GM18498 (cell line): ENCODE results near the gene PPP1R13L.

Experiments used
- ATAC-seq: cut with Tn5 transposase; IDR thresholded peaks from one replicate; pipeline ENCODE4 v1.9.1; 2021; ENCODE audit warnings: mild to moderate bottlenecking, moderate library complexity; ENCODE audit not compliant: unreplicated experiment

Gene PPP1R13L

DNA sequence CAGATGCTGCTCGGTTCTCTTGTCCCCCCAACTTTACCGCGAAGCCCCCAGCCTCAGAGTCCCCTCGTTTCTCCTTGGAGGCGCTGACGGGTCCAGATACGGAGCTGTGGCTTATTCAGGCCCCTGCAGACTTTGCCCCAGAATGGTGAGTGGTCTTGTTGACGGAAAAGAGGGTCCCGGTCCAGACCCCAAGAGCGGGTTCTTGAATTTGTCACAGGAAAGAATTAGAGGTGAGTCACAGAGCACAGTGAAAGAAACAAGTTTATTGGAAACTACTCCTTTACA, 2.2 kb upstream of the PPP1R13L start:
- ATAC-seq = no peak

DNA sequence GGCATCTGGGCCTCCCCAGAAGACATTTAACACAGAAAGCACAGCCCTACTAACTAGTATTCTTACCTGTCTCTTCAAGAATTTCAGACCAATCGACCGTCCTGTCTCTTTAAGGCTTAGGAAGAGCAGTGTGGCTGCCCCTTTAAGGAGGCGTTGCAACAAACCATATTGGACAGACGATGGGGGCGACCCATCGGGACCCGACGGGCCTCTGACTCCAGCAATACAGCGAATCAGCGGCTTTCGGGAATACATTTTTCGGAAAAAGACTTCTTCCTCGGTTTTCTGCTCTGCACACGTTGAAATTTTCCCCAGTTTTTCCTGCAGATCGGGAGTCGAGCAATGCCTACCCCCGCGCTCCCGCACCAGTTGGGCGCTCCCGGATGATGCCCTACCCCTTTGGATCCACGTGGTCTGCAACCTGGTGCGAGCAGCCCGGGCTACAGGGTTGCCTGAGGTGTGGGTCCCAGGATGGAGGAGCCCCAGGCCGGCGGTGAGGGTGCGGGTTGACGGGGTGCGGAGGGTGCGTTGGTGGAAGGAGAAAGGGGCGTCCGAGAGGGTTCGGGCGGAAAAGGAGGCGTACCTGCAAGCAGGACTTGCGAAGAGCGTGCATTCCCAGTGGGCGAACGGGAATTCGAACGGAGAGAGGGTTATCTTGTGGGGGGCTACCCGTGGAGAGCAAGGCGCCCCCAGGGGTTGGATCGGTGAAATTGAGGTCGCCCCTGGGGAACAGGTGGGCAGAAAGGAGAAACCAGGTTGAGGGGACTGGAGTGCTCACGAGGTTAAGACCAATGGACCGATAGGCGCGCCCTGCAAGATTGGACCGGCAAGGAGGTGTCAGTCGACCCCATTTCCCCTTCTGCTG, 1.6 kb upstream of the PPP1R13L start, which contains the start of gene POLR1G:
Gene POLR1G, plus strand, starts transcription at position 419 of the 865 bp plus-strand sequence. Its CDS starts 53 bp downstream, at position 472.
- peak; percentile 79 for ATAC-seq

DNA sequence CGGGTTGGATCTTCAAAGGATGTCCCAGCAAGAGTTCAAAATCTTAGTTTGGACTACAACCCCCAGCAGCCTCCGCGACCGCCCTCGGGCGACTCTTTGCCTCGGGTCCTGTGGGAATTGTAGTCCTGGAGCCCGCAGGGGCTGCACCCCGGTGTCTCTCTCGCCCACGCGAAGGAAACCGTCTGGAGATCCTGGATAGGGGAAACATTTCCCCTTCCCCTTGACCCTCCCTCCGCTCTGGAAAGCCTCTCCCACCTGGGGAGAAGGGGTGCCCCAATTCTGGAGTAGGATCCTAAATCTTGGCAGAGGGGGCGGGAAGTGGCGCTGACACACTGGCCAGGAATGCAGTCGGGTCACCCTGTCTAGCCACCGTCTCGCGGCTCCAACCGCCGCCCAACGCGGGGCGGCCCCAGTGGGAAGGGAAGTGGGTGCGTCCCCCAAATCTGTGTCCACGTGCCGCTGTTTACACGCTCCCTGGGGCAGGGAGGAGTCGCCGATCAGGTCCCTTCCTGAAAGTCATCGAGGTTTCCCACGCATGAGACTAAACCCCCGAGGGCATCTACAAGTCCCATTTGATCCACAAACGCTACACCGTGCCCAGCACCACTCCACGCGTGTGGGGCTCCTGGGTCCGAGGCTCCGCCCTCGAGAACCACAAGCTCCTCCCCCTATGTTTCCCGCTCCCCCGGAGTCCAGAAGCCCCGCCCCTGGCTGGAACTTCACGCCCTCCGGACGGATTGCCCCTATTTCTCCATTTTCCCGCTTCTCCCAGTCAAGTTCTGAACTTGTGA, 761 bp upstream of the PPP1R13L start:
- peak; percentile 52 for ATAC-seq

DNA sequence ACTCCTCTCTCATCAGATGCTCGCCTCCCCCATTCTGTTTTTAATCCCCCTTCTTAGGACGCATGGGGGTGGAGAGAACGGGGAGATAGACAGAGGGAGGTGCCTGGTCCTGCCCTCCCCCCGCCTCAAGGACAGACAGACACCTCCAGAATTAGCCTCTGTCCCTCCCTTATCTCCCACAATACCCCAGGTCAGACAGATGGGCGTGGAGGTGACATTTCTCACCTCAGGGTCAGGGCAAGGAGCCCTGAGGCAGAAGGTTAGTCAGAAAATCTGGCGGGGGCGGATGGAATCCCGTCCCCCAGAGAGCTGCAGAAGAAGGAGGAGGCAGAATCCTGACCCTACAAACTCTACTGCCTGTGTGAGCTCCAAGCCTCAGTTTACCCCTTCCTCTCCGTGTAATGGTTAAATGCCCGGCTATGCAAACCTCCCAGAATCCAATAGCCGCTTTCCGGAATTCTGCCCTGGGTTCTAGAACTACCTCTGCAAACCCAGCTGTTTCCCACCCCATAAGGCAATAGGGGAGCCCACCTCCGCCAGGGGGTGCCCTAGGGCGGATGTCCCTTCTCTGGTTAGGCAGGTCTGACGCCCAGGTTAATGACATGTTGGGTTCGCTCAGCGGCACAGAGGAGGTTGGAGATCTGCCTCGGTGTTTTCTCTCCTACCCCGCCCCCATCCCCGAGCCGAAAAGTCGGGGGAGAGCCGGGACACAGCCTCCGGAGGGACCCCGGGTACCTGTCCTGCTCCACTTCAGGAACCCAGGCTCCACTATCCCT, 900 bp downstream of the PPP1R13L start:
- no peak for ATAC-seq

DNA sequence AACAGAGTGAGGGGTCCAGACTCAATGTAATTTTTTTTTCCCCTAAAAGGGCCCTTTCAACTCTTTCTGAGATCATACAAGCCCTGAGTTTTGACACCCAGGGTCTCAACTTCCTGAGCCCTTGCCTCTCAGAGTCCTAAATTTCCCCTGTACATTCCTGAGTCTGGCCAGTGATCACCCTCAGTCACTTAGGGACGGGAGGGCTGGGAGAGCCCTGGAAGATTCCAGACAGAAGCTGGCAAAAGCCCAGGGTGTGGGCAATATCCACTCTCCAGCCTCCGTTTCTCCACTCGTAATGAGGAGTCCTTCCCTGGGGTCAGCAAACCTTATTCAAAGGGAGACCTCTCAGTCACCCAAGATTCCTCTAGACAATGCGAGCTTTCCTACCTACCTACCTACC, 1.6 kb downstream of the PPP1R13L start:
- ATAC-seq = no peak

DNA sequence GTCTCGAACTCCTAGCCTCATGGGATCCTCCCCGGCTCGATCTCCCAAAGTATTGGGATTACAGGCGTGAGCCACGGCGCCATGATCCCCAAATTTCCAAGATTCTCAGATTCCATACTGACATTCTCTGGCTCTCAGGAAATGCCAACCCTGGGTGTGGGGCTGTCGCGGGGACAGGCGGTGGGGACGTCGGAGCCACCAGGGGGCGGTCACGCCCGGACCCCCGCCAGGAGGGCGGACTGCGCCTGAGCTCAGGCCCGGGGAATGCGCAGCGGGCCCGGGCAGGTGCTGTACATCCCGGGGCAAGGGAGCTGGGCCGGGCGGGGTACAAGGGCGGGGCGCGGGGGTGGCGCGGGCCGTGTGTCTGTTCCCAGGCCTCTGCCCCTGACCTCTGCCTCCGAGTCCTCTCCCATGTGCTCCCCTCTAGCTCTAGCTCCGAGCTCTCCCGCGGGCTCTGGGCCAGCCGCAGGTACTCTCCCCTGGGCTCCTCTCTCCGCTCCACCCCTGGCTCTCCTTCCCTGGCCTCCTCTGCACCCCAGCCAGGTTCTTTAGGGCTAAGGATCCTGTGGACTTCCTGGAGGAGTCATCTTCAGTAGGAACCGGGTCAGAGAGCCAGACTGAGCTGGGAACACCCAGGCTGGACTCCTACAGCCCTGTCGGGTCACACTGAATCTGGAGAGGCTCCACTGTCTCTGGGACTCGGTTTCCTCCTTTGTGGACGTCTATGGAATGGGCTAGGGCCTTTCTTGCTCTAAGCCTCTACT, 2.4 kb downstream of the PPP1R13L start:
- no peak for ATAC-seq

DNA sequence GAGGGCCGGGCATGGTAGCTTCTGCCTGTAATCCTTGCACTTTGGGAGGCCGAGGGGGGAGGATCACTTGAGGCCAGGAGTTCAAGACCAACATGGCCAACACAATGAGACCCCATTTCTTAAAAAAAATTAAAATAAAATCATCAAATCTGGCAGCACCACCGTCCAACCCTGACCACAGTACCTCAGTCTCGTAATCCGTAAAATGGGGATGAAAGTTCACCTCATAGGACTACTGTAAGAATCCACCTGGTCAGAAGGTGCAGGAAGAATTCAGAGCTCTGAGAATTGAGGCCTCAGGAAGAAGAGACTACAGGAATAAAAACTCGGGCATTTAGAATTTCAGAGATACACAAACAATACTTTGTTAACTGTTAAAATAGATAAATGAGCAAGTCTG, 3.1 kb downstream of the PPP1R13L start:
- no peak for ATAC-seq

DNA sequence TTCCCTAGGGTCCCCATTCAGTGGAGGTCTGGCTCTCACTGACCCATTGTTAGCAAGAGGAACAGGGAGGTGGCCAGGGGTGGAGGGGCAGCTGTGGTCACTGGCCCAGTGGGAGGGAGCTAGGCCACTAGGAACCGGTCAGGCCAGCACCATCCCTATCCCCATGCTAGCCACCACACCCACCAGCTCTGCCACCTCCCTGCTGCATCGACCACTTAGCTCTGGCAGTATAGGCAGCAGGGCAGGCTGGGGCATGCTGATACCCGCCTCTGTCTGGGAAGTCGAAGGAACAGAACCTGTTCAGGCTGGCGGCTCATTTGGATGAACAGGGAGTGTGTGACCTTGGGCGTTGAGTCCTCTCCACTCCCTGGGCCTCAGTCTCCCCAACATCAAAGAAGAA, 4.7 kb downstream of the PPP1R13L start:
- ATAC-seq = no peak

DNA sequence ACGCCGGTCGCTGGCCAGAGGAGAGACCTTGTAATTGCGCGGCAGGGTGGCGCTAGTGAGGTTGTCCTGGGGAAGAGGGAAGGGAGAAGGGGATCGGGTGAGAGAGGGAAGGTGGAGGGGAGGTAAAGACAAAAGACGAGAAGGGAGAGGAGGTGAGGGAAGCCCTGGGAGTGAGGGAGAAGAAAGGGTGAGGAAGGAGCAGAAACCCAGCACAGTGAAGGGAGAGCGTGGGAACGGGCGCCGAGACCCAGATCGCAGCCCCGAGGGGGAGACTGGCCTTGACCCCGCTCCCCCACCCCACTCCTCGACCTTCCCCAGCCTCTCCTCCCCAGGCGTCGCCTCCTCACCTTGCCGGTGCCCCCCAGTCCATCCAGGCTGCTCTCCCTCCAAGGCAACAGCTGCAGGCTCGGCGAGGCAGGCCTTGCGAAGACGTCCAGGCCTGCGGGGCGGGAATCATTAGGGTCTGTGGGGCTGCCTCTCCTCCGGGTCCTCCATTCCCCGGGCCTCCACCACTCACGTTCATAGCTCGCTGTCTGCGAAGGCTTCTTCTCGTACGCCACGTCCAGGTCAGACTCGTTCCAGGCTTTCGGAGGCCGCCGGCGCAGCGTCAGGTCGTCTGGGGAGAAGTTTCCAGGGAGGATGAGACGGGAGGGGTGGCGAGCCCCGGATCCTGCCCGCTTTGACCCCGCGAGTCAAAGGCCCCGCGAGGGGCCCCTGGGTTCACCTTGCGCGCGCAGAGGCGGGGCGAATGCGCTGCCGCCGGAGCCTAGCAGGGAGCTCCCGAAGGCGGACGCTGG, 8.8 kb downstream of the PPP1R13L start:
- no peak for ATAC-seq

DNA sequence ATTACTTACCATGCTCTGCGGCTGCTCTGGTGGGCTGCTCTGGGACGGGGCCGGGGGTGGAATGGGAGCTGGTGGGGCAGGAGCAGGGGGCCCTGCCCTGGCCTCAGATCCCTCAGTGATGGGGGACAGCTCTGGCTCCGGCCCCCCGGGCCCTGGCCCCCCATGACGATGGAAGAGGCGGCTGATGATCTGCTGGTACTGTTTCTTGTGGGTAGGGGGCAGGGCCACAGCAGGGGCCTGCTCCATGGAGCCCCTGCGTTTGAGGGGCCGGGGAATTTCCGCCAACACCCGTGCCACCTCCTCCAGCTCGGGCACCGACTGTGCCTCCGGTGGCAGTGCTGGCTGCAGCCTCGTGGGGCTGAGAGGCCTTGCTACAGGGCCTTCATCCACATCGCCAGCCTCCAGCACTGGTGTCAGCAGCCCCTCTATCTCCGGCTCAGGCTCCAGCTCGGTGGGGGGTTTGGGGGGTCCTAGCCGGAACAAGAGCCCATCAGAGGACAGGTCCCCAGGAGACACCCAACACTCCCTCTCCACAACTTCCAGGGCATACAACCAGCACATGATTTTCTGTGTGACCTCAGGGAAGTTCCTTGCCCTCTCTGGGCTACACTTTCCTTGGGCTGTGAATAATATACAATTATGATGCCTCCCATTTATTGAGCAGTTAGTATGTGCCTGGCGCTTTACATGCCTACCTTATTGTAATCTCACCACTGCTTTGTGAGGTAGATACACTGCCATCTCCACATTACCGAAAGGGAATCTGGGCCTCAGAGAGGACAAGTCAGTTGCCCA, 12.8 kb downstream of the PPP1R13L start:
- ATAC-seq = no peak

DNA sequence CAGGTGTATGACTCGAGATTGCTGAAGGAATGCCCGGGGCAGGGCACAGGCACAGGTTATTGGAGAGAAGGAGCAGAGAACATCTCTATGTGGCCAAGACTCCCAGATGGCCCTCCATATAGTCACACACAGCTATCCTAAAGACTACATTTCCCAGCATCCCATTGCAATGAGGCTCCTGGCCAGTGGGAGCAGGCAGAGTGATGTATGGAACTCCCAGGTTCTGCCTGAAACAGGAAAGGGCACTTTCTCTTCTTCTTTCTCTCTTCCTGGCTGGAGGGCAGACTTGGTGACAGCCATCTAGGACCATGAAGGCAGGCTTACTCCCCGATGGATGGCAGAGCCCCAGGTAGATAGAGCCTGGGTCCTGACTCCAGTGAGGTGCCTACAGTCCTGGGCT, 13.5 kb downstream of the PPP1R13L start:
- ATAC-seq = no peak

DNA sequence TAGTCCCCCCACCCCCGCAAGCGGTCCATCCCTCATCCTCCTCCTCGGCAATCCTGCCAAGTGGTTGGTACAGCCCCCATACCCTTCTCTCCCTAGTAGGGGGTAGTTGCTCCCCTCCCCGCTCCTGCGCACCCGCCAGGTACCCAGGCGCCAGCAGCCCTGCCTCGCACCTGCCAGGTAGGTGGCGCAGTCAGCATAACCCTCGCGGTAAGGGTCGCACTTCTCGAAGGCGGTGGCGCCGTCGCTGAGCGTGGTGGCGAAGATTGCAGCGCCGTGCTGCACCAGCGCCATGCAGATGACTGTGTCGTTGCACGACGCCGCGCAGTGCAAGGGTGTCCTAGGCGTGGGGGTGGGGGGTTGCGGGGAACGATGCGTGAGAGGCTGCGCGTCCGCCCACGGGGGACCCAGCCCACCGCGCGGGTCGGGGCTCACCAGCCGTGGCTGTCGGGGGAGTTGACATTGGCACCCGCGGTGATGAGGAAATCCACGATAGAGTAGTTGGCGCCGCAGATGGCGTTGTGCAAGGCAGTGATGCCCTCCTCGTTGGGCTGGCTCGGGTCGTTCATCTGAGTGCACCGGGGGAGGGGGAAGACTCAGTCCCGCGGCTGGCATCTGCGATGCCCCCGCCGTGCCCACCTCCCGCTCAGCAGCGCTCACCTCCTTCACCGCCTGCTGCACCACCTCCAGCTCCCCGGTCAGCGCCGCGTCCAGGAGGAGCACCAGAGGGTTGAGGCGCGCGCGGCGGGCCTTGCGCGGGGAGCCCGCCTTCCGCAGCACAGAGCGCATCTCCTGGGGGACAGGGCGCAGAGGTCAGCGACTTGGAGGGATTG, 19.3 kb downstream of the PPP1R13L start:
- no peak for ATAC-seq

DNA sequence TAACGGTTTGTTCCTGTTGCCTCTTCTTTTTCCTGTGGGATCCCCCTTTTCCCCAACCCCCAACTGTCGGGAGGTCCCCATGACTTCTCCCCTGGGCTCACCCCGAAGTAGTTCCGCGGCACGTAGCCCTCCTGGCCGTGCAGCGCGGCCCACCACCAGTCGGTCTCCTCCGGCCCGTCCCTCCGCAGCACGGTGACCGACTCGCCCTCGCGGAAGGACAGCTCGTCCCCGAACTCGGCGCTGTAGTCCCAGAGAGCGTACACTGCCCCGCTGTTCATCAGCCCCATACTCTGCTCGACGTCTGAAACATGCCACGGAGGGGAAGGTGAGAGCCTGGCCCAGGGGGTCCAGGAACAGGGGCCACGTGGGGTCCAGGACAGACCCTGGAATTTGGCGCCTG, 22.4 kb downstream of the PPP1R13L start:
- ATAC-seq = no peak

DNA sequence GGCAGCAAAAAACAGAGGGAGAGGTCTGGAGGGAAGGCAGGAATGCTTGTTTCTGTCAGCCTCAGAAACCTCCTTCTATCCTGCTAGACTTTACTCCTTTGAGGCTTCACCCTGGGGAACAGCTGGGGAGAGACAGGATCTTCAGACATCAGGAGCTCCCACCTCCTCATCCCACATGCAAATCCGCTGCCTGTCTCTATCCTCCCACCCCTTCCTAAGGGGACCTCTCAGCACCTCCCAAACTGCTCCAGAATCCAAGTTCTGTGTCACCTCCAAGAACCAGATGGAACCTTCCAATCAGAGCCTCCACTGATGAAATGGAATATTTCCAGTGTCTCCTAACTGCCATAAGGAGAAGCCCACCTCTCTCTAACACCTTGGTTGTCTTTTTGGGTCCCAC, 24.8 kb downstream of the PPP1R13L start:
- no peak for ATAC-seq

DNA sequence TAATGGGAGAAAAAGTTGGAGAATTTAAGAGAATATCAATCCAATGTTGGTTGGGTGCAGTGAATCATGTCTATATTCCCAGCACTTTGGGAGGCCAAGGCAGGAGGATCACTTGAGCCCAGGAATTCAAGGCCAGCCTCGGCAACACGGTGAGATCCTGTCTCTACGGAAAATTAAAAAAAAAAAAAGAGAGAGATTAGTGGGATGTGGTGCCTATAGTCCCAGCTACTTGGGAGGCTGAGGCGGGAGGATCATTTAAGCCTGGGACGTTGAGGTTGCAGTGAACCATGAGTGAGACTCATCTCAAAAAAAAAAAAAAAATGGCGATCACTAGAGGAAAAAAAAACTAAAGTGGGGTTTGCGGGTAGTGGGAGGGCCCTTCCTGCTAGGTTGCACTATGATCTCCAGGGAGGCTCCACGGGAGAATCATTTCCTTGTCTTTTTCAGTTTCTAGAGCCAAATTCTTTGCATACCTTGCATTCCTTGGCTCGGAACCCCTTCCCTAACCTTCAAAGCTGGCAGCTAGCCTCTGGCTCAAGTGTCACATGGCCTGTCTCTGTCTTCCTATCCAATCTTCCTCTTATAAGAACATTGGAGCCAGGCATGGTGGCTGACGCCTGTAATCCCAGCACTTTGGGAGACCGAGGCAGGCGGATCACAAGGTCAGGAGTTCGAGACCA, 28.7 kb downstream of the PPP1R13L start:
- ATAC-seq = no peak

DNA sequence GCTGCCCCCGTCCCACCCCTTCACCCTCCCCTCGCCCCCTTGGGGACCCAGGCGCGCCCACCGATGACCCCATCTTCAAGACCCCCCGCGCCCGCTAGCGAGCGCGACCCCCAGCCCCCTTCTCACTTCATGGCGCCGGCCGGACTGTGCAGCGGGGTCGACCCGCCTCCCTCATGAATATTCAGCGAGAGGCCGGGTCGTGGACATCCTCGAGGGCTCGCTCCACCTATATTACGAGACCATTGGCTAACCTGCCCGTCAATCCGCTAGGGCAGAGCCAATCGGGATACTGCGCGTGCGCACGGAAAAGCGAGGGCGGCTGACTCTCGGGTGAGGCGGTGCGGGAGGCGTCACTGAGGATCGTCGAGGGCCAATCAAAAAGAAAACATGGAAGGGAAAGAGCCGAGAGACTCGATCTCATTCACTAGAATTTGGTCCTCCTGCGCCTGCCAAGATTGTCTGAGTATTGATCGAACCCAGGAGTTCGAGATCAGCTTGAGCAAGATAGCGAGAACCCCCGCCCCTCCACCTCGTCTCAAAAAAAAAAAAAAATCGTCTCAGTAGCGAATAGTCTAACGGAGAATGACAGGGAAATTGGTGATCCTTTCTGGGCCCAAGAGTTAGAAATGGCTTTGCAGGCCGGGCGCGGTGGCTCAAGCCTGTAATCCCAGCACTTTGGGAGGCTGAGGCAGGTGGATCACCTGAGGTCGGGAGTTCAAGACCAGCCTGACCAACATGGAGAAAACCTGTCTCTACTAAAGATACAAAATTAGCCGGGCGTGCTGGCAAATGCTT, 34.3 kb downstream of the PPP1R13L start, which contains the start of gene ERCC2:
Gene ERCC2, minus strand, starts transcription at position 164 of the 795 bp plus-strand sequence. Its CDS starts 33 bp downstream, at position 131.
- peak; percentile 96 for ATAC-seq
